Upper lobe of right lung (tissue), 1 donor: ENCODE data around the gene CYP8B1. TPM values are rescaled to one million over a fixed set of nuclear protein-coding genes. Genes with fewer than 3 reads are reported as not detected.
A peak's percentile ranks its signal among the peaks of the same experiment; 100 is the strongest.

Experiments used
- ATAC-seq: fragments of 200-7000 bp; cut with Tn5 transposase; one replicate; pipeline ENCODE4 v1.9.1; 2020; ENCODE audit warnings: mild to moderate bottlenecking, moderate library complexity
- DNase-seq: peaks from one replicate; pipeline ENCODE4 v3.0.0-alpha.2; 2020
- H3K27ac ChIP-seq: fragments of 200-600 bp; one replicate; pipeline ENCODE4 v1.8.0; 2022
- H3K27me3 ChIP-seq: fragments of 200-600 bp; one replicate; pipeline ENCODE4 v1.8.0; 2022; ENCODE audit warnings: mild to moderate bottlenecking
- H3K36me3 ChIP-seq: fragments of 200-600 bp; one replicate; pipeline ENCODE4 v1.8.0; 2022
- H3K4me1 ChIP-seq: fragments of 200-600 bp; one replicate; pipeline ENCODE4 v1.8.0; 2022
- H3K4me3 ChIP-seq: fragments of 200-600 bp; one replicate; pipeline ENCODE4 v1.8.0; 2022; ENCODE audit warnings: mild to moderate bottlenecking
- H3K9me3 ChIP-seq: fragments of 200-600 bp; one replicate; pipeline ENCODE4 v1.8.0; 2022
- intact Hi-C: fragments of 100-400 bp; cut with DNase I; formaldehyde crosslinking; loops from one replicate; pipeline ENCODE4 v1.11.0; 2022
- total RNA-seq: library from RNA; stranded (reverse); fragmentation: NEBNext Ultra II Directional; extraction: Animal tissue kit (Norgen Biotek cat#: 25700); gene quantifications from one replicate; pipeline ENCODE4 v1.2.1, GENCODE V29; 2021
- TF ChIP-seq, protein P1 (sequence below): fragments of 200-600 bp; IDR thresholded peaks from one replicate; pipeline ENCODE4 v1.8.0; 2022; ENCODE audit warnings: antibody characterized with exemption
- donor health status: DM: no; HTN: yes; CAD: no; lungs with severe emphysema.

The CYP8B1 gene
- total RNA-seq, 1 donor from 2014 or later = not detected

DNA sequence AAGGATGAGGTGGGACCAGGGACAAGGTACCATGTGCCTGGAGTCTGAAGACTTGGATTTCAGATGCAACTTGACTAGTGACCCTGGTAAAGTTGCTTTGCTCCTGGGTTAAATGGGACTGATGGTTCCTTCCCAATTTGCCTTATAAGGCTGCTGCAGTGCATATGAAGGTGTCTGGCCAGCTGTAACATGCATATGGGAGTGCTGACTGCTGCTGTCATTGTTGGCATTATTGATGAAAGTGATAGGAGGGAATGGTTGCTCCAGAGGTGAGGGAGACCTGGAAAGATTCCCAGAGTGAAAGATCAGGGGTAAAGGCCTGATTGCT lies 20.5 kb downstream of the CYP8B1 start:
- H3K27me3 ChIP-seq = no peaks in the 10 kb centered on the region
- TF ChIP-seq, protein P1, sequence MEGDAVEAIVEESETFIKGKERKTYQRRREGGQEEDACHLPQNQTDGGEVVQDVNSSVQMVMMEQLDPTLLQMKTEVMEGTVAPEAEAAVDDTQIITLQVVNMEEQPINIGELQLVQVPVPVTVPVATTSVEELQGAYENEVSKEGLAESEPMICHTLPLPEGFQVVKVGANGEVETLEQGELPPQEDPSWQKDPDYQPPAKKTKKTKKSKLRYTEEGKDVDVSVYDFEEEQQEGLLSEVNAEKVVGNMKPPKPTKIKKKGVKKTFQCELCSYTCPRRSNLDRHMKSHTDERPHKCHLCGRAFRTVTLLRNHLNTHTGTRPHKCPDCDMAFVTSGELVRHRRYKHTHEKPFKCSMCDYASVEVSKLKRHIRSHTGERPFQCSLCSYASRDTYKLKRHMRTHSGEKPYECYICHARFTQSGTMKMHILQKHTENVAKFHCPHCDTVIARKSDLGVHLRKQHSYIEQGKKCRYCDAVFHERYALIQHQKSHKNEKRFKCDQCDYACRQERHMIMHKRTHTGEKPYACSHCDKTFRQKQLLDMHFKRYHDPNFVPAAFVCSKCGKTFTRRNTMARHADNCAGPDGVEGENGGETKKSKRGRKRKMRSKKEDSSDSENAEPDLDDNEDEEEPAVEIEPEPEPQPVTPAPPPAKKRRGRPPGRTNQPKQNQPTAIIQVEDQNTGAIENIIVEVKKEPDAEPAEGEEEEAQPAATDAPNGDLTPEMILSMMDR = no peak
- no peak overlapping the region for H3K27ac ChIP-seq
- intact Hi-C loops = no loop called here
- H3K4me1 ChIP-seq = no peaks in the 10 kb centered on the region
- DNase-seq (no peak), ATAC-seq (no peak)
- H3K4me3 ChIP-seq = no peak overlapping the region
- H3K9me3 ChIP-seq = no peaks in the 10 kb centered on the region
- H3K36me3 ChIP-seq = no peaks in the 10 kb centered on the region

DNA sequence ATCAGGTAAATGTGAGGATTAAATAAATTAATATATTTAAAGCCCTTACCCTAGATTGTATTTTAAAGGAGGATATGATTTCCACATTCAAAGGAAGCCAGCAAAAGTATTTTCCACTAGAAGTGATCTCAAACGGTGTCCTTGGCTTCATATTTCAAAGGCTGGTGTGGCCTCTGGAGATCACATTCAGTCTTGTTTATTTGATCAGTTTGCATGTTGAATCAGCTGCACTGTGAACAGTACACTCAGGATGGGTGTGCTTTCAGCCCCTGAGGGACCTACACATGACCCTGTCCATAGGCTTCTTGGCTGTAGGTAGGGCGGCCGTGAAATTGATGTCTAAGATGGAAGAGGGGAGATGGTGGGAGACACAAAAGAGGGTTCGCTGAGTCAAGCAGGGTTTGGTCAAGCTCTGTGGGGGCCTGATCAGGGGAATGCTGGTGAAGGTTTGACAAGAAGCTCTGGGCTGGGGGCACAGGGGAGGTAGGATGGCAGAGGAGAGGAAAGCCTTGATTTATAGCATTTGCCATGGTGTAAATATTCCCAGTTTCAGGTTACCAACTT lies 21.9 kb downstream of the CYP8B1 start:
- Histone ChIP-seq H3K9me3 (no peaks in the 10 kb centered on the region), H3K27me3 (no peaks in the 10 kb centered on the region), H3K27ac (no peak overlapping the region), H3K4me3 (no peak overlapping the region), H3K4me1 (no peaks in the 10 kb centered on the region), H3K36me3 (no peaks in the 10 kb centered on the region)
- intact Hi-C loops = no loop called here
- ATAC-seq = no peak
- TF ChIP-seq, protein P1 = no peak
- no peak for DNase-seq

DNA sequence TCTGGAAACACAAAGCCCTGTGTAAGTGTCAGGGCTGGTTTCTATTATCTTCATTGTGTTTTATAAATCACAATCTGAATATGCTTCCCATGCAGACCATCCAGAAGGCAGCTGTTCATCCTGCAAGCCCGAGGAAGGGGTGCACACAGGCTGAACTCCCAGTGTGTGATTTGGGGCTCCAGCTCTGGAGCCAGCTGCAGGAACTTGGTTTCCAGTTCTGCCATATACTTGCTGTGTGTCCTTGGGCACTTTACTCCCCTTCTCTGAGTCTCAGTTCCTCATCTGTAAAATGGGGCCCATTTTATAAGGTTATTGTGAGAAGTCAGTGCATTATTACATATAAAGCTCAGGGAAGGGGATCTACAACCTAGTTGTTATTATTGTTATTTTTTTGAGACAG lies 22.6 kb downstream of the CYP8B1 start:
- no peaks in the 10 kb centered on the region for H3K4me1 ChIP-seq
- TF ChIP-seq, protein P1 = no peak
- intact Hi-C loops = no loop called here
- DNase-seq (no peak), ATAC-seq (no peak)
- H3K27ac ChIP-seq = no peak overlapping the region
- H3K9me3 ChIP-seq = no peaks in the 10 kb centered on the region
- no peak overlapping the region for H3K4me3 ChIP-seq
- no peaks in the 10 kb centered on the region for H3K36me3 ChIP-seq
- H3K27me3 ChIP-seq = no peaks in the 10 kb centered on the region

DNA sequence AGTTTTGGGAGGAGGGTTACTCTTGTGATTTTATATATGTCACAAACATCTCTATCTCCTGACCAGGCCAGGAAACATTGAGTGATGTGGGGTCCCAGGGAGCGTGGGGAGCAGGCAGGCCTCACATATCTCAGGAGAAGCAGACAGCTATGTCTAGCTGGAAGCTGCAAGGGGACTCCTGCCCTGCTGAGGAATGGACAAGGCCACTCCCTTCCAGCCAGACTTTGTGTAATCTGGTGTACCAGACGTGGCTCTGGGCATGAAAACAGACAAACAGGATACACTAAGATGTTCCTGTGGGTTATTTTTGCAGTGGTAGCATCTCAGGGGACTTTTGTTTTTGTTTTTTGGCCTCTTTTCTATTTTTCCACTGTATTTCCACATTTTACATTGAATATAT lies 23.2 kb downstream of the CYP8B1 start:
- intact Hi-C loops = no loop called here
- H3K27ac ChIP-seq = peak overlapping the region; percentile 11
- H3K9me3 ChIP-seq = no peaks in the 10 kb centered on the region
- H3K36me3 ChIP-seq = no peaks in the 10 kb centered on the region
- no peaks in the 10 kb centered on the region for H3K27me3 ChIP-seq
- TF ChIP-seq, protein P1 = no peak
- H3K4me3 ChIP-seq = no peak overlapping the region
- DNase-seq = no peak
- ATAC-seq = peak; percentile 44
- H3K4me1 ChIP-seq = peaks cover 3% of the 10 kb centered on the region

DNA sequence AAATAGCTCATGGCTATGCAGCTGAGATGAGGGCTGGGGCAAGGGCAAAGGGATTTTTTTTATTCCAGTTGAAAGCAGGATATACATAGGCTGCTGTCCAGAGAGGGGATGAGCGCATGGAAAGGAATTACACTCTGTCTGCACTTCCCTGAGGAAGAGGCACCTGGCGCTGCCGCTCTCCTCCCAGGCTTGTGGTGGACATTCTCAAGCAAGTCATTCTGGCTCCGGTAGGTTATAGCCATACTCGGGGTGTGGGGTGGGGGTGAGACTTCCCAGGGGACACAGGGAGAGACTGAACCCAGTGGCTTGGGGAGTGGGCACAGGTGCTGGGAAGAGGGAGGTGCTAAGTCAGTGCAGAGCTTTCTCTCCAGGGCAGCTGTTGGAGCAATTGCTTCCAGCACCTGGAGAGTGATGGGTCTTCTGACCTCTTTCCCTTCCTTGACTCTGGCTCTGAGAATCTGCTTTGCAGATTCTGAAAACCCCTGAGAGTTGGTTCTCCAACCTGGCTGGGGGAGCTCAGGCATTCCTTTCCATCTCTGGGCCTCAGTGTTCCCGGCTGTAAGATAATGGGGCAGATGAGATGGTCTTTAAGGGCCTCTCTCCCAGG lies 24.3 kb downstream of the CYP8B1 start:
- H3K9me3 ChIP-seq = no peaks in the 10 kb centered on the region
- no peak overlapping the region for H3K27ac ChIP-seq
- ATAC-seq = no peak

More for the DNA sequence above, 24.3 kb downstream of the CYP8B1 start:
- Histone ChIP-seq H3K27me3 (no peaks in the 10 kb centered on the region), H3K4me1 (peaks cover 14% of the 10 kb centered on the region), H3K4me3 (no peak overlapping the region), H3K36me3 (no peaks in the 10 kb centered on the region)
- DNase-seq = no peak
- intact Hi-C loops = no loop called here
- TF ChIP-seq, protein P1 = no peak
